Measurements from ENCODE around the gene EFNA2. TPM values are rescaled to one million over a fixed set of nuclear protein-coding genes. Genes with fewer than 3 reads are reported as not detected.

EFNA2 gene
- total RNA-seq, 1 experiment from 2014 or later = not detected

DNA sequence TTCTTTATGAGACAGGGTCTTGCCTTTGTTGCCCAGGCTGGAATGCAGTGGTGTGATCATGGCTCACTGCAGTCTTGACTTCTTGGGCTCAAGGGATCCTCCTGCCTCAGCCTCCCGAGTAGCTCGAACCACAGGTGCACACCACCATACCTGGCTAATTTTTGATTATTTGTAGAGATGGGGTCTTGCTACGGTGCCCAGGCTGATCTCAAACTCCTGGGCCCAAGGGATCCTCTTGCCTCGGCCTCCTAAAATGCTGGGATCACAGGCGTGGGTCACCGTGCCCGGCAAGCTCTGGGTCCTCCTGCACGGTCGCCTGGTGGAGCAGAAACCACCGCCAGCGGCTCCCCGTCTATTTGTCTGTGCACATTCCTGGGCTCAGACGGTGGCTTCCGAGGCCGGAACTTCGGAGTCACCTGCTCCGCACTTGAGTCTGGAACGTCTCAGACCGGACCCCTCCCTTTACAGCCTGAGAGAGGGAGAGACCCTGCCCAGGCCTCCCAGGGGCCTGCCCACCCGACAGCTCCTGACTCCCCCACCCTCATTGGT, 22.2 kb downstream of the EFNA2 start:
- no peaks in the 10 kb centered on the region; the same call in 1 of the 2 replicates for H3K4me1 ChIP-seq (ENCODE audit: insufficient read depth, low read length)
- DNase-seq = no peak
- H3K27ac ChIP-seq (ENCODE audit: low read length) = no peak overlapping the region
- BruUV-seq (replicated peaks) = no TSS peak
- H3K4me3 ChIP-seq (ENCODE audit: low read length) = no peak overlapping the region
- intact Hi-C loops (cut with micrococcal nuclease) = no loop called here
- ChIA-PET CTCF (no interaction called here), POLR2A (ENCODE audit: unreplicated experiment) (no interaction called here)
- H3K9me3 ChIP-seq (ENCODE audit: low read length) = no peaks in the 10 kb centered on the region
- TF ChIP-seq EZH2phosphoT487 (IDR thresholded peaks at IDR 0.05; ENCODE audit: borderline replicate concordance, low read length) (no peak), EZH2 (IDR thresholded peaks at IDR 0.05; ENCODE audit: low read length, unreplicated experiment) (no peak)
- TF ChIP-seq, protein P1, sequence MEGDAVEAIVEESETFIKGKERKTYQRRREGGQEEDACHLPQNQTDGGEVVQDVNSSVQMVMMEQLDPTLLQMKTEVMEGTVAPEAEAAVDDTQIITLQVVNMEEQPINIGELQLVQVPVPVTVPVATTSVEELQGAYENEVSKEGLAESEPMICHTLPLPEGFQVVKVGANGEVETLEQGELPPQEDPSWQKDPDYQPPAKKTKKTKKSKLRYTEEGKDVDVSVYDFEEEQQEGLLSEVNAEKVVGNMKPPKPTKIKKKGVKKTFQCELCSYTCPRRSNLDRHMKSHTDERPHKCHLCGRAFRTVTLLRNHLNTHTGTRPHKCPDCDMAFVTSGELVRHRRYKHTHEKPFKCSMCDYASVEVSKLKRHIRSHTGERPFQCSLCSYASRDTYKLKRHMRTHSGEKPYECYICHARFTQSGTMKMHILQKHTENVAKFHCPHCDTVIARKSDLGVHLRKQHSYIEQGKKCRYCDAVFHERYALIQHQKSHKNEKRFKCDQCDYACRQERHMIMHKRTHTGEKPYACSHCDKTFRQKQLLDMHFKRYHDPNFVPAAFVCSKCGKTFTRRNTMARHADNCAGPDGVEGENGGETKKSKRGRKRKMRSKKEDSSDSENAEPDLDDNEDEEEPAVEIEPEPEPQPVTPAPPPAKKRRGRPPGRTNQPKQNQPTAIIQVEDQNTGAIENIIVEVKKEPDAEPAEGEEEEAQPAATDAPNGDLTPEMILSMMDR (conservative IDR thresholded peaks at IDR 0.05; ENCODE audit: low read depth, low read length) = no peak
- H3K4me2 ChIP-seq (ENCODE audit: low read length) = no peak overlapping the region
- H3K9ac ChIP-seq (ENCODE audit: low read length) = no peak overlapping the region
- H3K36me3 ChIP-seq (ENCODE audit: low read depth, low read length) = no peaks in the 10 kb centered on the region
- no peak overlapping the region for H2AFZ ChIP-seq (ENCODE audit: low read length)
- H4K20me1 ChIP-seq (ENCODE audit: low read length) = no peaks in the 10 kb centered on the region
- H3K9me2 ChIP-seq (replicated peaks; ENCODE audit: low read length) = no peaks in the 10 kb centered on the region
- no peaks in the 10 kb centered on the region for H3K27me3 ChIP-seq (ENCODE audit: low read length)
- H3K79me2 ChIP-seq (ENCODE audit: low read length) = no peaks in the 10 kb centered on the region
- H3F3A ChIP-seq (ENCODE audit: low read length, unreplicated experiment) = no peaks in the 10 kb centered on the region
- no peak for ATAC-seq

DNA sequence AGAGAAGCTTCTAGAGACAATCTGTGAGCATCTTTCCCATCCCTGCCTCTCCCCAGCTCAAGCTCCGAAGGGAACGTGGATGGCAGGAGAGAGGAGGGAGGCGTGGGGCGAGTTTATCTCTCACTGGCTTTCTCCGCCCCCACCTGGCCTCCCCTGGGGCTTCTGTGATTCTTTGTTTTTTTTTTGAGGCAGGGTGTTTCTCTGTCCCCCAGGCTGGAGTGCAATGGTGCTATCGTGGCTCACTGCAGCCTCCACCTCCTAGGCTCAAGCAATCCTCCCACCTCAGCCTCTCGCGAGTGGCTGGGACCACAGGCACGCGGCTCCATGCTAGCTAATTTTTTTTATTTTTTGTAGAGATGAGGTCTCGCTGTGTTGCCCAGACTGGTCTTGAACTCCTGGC, 23.0 kb downstream of the EFNA2 start:
- BruUV-seq (replicated peaks) = no TSS peak
- DNase-seq = no peak
- no peak overlapping the region for H3K4me3 ChIP-seq (ENCODE audit: low read length)
- no peak for TF ChIP-seq EZH2phosphoT487 (IDR thresholded peaks at IDR 0.05; ENCODE audit: borderline replicate concordance, low read length)
- ATAC-seq = no peak
- no peaks in the 10 kb centered on the region for H3K9me3 ChIP-seq (ENCODE audit: low read length)
- peaks cover 7% of the 10 kb centered on the region for H3K4me1 ChIP-seq (ENCODE audit: insufficient read depth, low read length)
- no peaks in the 10 kb centered on the region for H3K79me2 ChIP-seq (ENCODE audit: low read length)
- H3K9me2 ChIP-seq (replicated peaks; ENCODE audit: low read length) = no peaks in the 10 kb centered on the region
- H3K4me2 ChIP-seq (ENCODE audit: low read length) = no peak overlapping the region
- H3K27ac ChIP-seq (ENCODE audit: low read length) = no peak overlapping the region
- H3F3A ChIP-seq (ENCODE audit: low read length, unreplicated experiment) = no peaks in the 10 kb centered on the region
- no peaks in the 10 kb centered on the region for H4K20me1 ChIP-seq (ENCODE audit: low read length)
- H3K36me3 ChIP-seq (ENCODE audit: low read depth, low read length) = no peaks in the 10 kb centered on the region
- ChIA-PET POLR2A (ENCODE audit: unreplicated experiment) (no interaction called here), CTCF (no interaction called here)
- intact Hi-C loops (cut with micrococcal nuclease) = no loop called here
- H3K27me3 ChIP-seq (ENCODE audit: low read length) = no peaks in the 10 kb centered on the region
- no peak overlapping the region for H2AFZ ChIP-seq (ENCODE audit: low read length)
- no peak overlapping the region for H3K9ac ChIP-seq (ENCODE audit: low read length)

DNA sequence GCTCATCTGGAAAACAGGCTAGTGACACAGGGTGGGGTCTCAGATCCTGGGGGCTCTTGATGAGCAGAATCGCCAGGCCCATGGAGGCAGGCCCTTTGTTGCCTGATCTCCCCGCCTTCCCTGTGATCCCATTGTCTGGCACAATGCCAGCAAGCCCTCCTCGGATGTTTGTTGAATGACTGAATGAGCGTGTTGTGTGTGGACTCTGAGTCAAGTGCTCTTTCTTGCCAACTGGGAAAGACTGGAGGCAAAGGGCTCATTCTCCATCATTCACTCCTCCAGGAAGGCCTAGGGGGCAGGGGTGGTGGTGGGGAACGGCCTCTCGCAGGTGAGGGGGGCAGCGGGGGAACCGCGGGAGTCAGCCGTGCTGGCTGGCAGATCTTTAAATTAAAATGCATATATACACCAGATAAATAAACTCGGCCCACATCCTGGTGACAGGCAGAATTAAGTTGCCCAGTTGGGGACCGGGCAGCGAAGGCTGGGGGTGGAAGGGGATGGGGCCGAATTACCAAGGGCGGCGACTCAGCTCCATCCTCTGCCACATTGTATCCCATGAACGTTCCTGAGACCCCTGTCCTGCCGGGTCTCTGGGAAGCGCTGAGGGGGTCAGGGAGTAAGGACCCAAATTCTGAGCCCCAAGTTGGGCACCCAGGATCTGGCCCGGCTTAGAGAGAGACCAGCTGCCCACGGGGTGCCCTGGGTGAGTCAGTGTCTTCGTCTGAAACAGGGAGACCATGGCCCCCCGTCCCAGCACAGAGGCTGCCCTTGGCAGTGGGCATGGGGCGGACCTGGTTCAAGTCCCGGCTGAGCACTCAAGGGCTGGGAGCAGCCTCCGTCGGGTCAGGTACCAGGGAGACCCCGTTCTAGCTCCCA, 24.5 kb downstream of the EFNA2 start:
- Histone ChIP-seq H3K9me2 (replicated peaks; ENCODE audit: low read length) (no peaks in the 10 kb centered on the region), H3K9me3 (ENCODE audit: low read length) (no peaks in the 10 kb centered on the region), H3K4me1 (ENCODE audit: insufficient read depth, low read length) (peaks cover 8% of the 10 kb centered on the region), H3F3A (ENCODE audit: low read length, unreplicated experiment) (no peaks in the 10 kb centered on the region), H3K27me3 (ENCODE audit: low read length) (no peaks in the 10 kb centered on the region), H3K9ac (ENCODE audit: low read length) (no peak overlapping the region), H3K36me3 (ENCODE audit: low read depth, low read length) (no peaks in the 10 kb centered on the region), H3K79me2 (ENCODE audit: low read length) (no peaks in the 10 kb centered on the region), H2AFZ (ENCODE audit: low read length) (no peak overlapping the region), H3K4me2 (ENCODE audit: low read length) (no peak overlapping the region), H3K4me3 (ENCODE audit: low read length) (no peak overlapping the region), H4K20me1 (ENCODE audit: low read length) (no peaks in the 10 kb centered on the region), H3K27ac (ENCODE audit: low read length) (no peak overlapping the region)
- intact Hi-C loops (cut with micrococcal nuclease) = no loop called here
- ChIA-PET POLR2A (ENCODE audit: unreplicated experiment) (no interaction called here), CTCF (no interaction called here)
- ATAC-seq (no peak), DNase-seq (peak; percentile 30)
- TF ChIP-seq, protein P1 (conservative IDR thresholded peaks at IDR 0.05; ENCODE audit: low read depth, low read length) = no peak
- no peak for TF ChIP-seq EZH2 (IDR thresholded peaks at IDR 0.05; ENCODE audit: low read length, unreplicated experiment)
- no peak for TF ChIP-seq EZH2phosphoT487 (IDR thresholded peaks at IDR 0.05; ENCODE audit: borderline replicate concordance, low read length)
- no TSS peak for BruUV-seq (replicated peaks)

Data from PC-3 (cell line).